HEK293 (cell line): ENCODE results near the gene TBL1X.

ENCODE experiments used
- CTCF ChIA-PET: fragments of 350-600 bp; formaldehyde crosslinking; extraction: SDS; loops from one replicate; lab custom pipeline; 2021; ENCODE audit warnings: antibody characterized with exemption; lab: Yijun Ruan, JAX
- POLR2A ChIA-PET: fragments of 300-600 bp; formaldehyde crosslinking; extraction: SDS; loops from one replicate; lab custom pipeline; 2020; ENCODE audit warnings: antibody characterized with exemption, inconsistent platforms; lab: Yijun Ruan, JAX
- H3K27ac ChIP-seq: fragments of 200-500 bp; sonication (Bioruptor generic); 2 replicates; pipeline ENCODE4 v1.5.1; 2014; ENCODE audit warnings: low read depth, low read length, control low read depth, inconsistent platforms; ENCODE audit errors: extremely low read depth
- H3K36me3 ChIP-seq, 2 experiments: fragments of 200-500 bp in 1 of 2; sonication (Bioruptor generic) in 1 of 2; 1 replicate in 1 of 2; 2 replicates in 1 of 2; pipeline ENCODE4 v1.5.1; 2014 to 2017; ENCODE audit warnings: inconsistent platforms in 2 of 2, low read length in 2 of 2; ENCODE audit not compliant: control insufficient read depth in 2 of 2, insufficient read depth in 1 of 2
- H3K4me1 ChIP-seq: fragments of 200-500 bp; sonication (Bioruptor generic); 2 replicates; pipeline ENCODE4 v1.5.1; 2014; ENCODE audit warnings: mild to moderate bottlenecking, low read length, inconsistent platforms; ENCODE audit not compliant: control insufficient read depth, insufficient read depth
- H3K4me3 ChIP-seq: 2 replicates; pipeline ENCODE4 v1.5.1; 2011; ENCODE audit warnings: low read depth, mild to moderate bottlenecking, control low read depth, low read length, moderate library complexity
- H3K9me3 ChIP-seq: fragments of 200-500 bp; sonication (Bioruptor generic); 2 replicates; pipeline ENCODE4 v1.5.1; 2014; ENCODE audit warnings: low read depth, low read length, inconsistent platforms; ENCODE audit not compliant: control insufficient read depth, insufficient read depth
- GLI4 ChIP-seq: fragments of 450-650 bp; formaldehyde crosslinking; IDR thresholded peaks from 2 replicates; pipeline ENCODE4 v1.5.1; 2016; ENCODE audit warnings: missing biosample characterization, missing genetic modification characterization
- MZF1 ChIP-seq: fragments of 450-650 bp; formaldehyde crosslinking; IDR thresholded peaks from 2 replicates; pipeline ENCODE4 v1.5.1; 2017; ENCODE audit warnings: missing biosample characterization, missing genetic modification characterization, borderline replicate concordance
- ZFHX2 ChIP-seq: fragments of 450-650 bp; formaldehyde crosslinking; conservative IDR thresholded peaks from 2 replicates; pipeline ENCODE4 v1.5.1; 2016; ENCODE audit warnings: missing biosample characterization, missing genetic modification characterization
- ZNF114 ChIP-seq: fragments of 450-650 bp; formaldehyde crosslinking; IDR thresholded peaks from 2 replicates; pipeline ENCODE4 v1.5.0; 2017; ENCODE audit warnings: missing biosample characterization, missing genetic modification characterization
- ZNF146 ChIP-seq: fragments of 450-650 bp; formaldehyde crosslinking; IDR thresholded peaks from 2 replicates; pipeline ENCODE4 v1.5.1; 2016; ENCODE audit warnings: missing biosample characterization, missing genetic modification characterization
- ZNF239 ChIP-seq: fragments of 450-650 bp; formaldehyde crosslinking; IDR thresholded peaks from 2 replicates; pipeline ENCODE4 v1.5.1; 2016; ENCODE audit warnings: missing biosample characterization, missing genetic modification characterization
- ZNF37A ChIP-seq: fragments of 450-650 bp; IDR thresholded peaks from 2 replicates; pipeline ENCODE4 v1.5.1; 2018; ENCODE audit warnings: missing biosample characterization, missing genetic modification characterization
- ZNF404 ChIP-seq: fragments of 450-650 bp; formaldehyde crosslinking; IDR thresholded peaks from 2 replicates; pipeline ENCODE4 v1.5.1; 2017; ENCODE audit warnings: missing biosample characterization, missing genetic modification characterization
- ZNF433 ChIP-seq: fragments of 450-650 bp; formaldehyde crosslinking; IDR thresholded peaks from 2 replicates; pipeline ENCODE4 v1.5.1; 2016; ENCODE audit warnings: missing biosample characterization, missing genetic modification characterization, low read depth
- ZNF488 ChIP-seq: fragments of 450-650 bp; formaldehyde crosslinking; IDR thresholded peaks from 2 replicates; pipeline ENCODE4 v1.5.1; 2016; ENCODE audit warnings: missing biosample characterization, missing genetic modification characterization
- ZNF514 ChIP-seq: fragments of 450-650 bp; formaldehyde crosslinking; IDR thresholded peaks from 2 replicates; pipeline ENCODE4 v1.5.1; 2016; ENCODE audit warnings: missing biosample characterization, missing genetic modification characterization
- ZNF529 ChIP-seq: fragments of 450-650 bp; formaldehyde crosslinking; IDR thresholded peaks from 2 replicates; pipeline ENCODE4 v1.5.1; 2017; ENCODE audit warnings: missing genetic modification characterization, missing biosample characterization; ENCODE audit not compliant: insufficient replicate concordance
- ZNF580 ChIP-seq: fragments of 450-650 bp; formaldehyde crosslinking; IDR thresholded peaks from 2 replicates; pipeline ENCODE4 v1.5.1; 2016; ENCODE audit warnings: missing biosample characterization, missing genetic modification characterization
- ZNF600 ChIP-seq: fragments of 450-650 bp; formaldehyde crosslinking; IDR thresholded peaks from 2 replicates; pipeline ENCODE4 v1.5.1; 2016; ENCODE audit warnings: missing biosample characterization, missing genetic modification characterization
- ZNF624 ChIP-seq: fragments of 450-650 bp; formaldehyde crosslinking; IDR thresholded peaks from 2 replicates; pipeline ENCODE4 v1.5.1; 2017; ENCODE audit warnings: missing biosample characterization, missing genetic modification characterization
- ZNF692 ChIP-seq: fragments of 450-650 bp; formaldehyde crosslinking; IDR thresholded peaks from 2 replicates; pipeline ENCODE4 v1.5.1; 2016; ENCODE audit warnings: missing biosample characterization, missing genetic modification characterization
- ZNF830 ChIP-seq: fragments of 450-650 bp; IDR thresholded peaks from 2 replicates; pipeline ENCODE4 v1.5.0; 2018; ENCODE audit warnings: missing biosample characterization, missing genetic modification characterization, low read depth, mild to moderate bottlenecking, moderate library complexity
- ZNF837 ChIP-seq: fragments of 450-650 bp; formaldehyde crosslinking; IDR thresholded peaks from 2 replicates; pipeline ENCODE4 v1.5.1; 2016; ENCODE audit warnings: missing biosample characterization, missing genetic modification characterization
- TF ChIP-seq, protein P1 (sequence below): fragments of 450-650 bp; formaldehyde crosslinking; IDR thresholded peaks from 2 replicates; pipeline ENCODE4 v1.5.1; 2016; ENCODE audit warnings: missing biosample characterization, missing genetic modification characterization
- TF ChIP-seq, protein P2 (sequence below): fragments of 450-650 bp; formaldehyde crosslinking; IDR thresholded peaks from 2 replicates; pipeline ENCODE4 v1.5.1; 2016; ENCODE audit warnings: missing biosample characterization, missing genetic modification characterization

The TBL1X gene

GRCh38 chrX:9646471-9647224, 181.8 kb downstream of the TBL1X start:
- H3K36me3 ChIP-seq, result no peaks in the 10 kb centered on the region
- H3K4me1 ChIP-seq, result no peaks in the 10 kb centered on the region
- TF ChIP-seq, protein P1, sequence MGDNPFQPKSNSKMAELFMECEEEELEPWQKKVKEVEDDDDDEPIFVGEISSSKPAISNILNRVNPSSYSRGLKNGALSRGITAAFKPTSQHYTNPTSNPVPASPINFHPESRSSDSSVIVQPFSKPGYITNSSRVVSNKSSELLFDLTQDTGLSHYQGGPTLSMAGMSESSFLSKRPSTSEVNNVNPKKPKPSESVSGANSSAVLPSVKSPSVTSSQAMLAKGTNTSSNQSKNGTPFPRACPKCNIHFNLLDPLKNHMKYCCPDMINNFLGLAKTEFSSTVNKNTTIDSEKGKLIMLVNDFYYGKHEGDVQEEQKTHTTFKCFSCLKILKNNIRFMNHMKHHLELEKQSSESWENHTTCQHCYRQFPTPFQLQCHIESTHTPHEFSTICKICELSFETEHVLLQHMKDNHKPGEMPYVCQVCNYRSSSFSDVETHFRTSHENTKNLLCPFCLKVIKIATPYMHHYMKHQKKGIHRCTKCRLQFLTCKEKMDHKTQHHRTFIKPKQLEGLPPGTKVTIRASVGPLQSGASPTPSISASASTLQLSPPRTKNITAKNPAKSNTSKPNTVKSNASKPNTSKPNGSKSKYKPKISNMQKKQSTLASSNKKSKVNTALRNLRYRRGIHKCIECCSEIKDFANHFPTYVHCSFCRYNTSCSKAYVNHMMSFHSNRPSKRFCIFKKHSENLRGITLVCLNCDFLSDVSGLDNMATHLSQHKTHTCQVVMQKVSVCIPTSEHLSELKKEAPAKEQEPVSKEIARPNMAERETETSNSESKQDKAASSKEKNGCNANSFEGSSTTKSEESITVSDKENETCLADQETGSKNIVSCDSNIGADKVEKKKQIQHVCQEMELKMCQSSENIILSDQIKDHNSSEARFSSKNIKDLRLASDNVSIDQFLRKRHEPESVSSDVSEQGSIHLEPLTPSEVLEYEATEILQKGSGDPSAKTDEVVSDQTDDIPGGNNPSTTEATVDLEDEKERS (tag by site-specific recombination), result no peak
- TF ChIP-seq ZNF37A, result no peak
- ChIA-PET CTCF (interaction anchor here (0.7 kb wide), 1 partner anchor 57 kb away, joined by 4 read pairs; no protein-coding TSS in a partner anchor), POLR2A (no interaction called here)
- no peak overlapping the region for H3K27ac ChIP-seq
- no peak overlapping the region for H3K4me3 ChIP-seq
- no peaks in the 10 kb centered on the region for H3K9me3 ChIP-seq

- H3K36me3 ChIP-seq, result no peaks in the 10 kb centered on the region
- H3K27ac ChIP-seq, result no peak overlapping the region
- no peaks in the 10 kb centered on the region for H3K9me3 ChIP-seq
- TF ChIP-seq ZNF146 (tag by site-specific recombination) (no peak), ZNF404 (tag by site-specific recombination) (no peak), GLI4 (tag by site-specific recombination) (no peak), ZNF488 (no peak), ZNF600 (tag by site-specific recombination) (no peak), ZNF514 (tag by site-specific recombination) (no peak), MZF1 (tag by site-specific recombination) (no peak), ZNF830 (tag by site-specific recombination) (no peak), ZFHX2 (tag by site-specific recombination) (no peak), ZNF529 (no peak), ZNF624 (tag by site-specific recombination) (no peak), ZNF692 (tag by site-specific recombination) (no peak), ZNF239 (tag by site-specific recombination) (no peak), ZNF433 (tag by site-specific recombination) (no peak), ZNF114 (no peak), ZNF837 (no peak), ZNF580 (no peak)
- TF ChIP-seq, protein P2, sequence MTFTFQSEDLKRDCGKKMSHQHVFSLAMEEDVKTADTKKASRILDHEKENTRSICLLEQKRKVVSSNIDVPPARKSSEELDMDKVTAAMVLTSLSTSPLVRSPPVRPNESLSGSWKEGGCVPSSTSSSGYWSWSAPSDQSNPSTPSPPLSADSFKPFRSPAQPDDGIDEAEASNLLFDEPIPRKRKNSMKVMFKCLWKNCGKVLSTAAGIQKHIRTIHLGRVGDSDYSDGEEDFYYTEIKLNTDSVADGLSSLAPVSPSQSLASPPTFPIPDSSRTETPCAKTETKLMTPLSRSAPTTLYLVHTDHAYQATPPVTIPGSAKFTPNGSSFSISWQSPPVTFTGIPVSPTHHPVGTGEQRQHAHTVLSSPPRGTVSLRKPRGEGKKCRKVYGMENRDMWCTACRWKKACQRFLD (tag by site-specific recombination), result no peak
- TF ChIP-seq, all 188 proteins: peak for 0
- CTCF ChIA-PET, result no interaction called here
- POLR2A ChIA-PET, result no interaction called here
- Histone ChIP-seq H3K4me3 (no peak overlapping the region), H3K4me1 (no peaks in the 10 kb centered on the region)
Measured at GRCh38 chrX:9647431-9647830, 182.6 kb downstream of the TBL1X start.
